Spleen (tissue), 7 donors: Measurements from ENCODE around the gene PRRG2.

Source experiments
- POLR2A ChIP-seq, 3 donors: fragments of 450-650 bp; IDR thresholded peaks; one replicate each; pipeline ENCODE4 v1.5.1; 2017; ENCODE audit warnings: antibody characterized with exemption in 3 of 3, mild to moderate bottlenecking in 1 of 3
- TF ChIP-seq, protein P1 (sequence below), 11 experiments: fragments of 200-600 bp in 7 of 11; fragments of 450-650 bp in 4 of 11; sonication (generic) in 4 of 11; IDR thresholded peaks in 8 of 11; conservative IDR thresholded peaks in 3 of 11; 1 replicate in 7 of 11; 2 replicates in 4 of 11; pipeline versions ENCODE4 v1.4.0 to v1.8.0; 2016 to 2021; ENCODE audit warnings: antibody characterized with exemption in 11 of 11, inconsistent platforms in 4 of 11, mild to moderate bottlenecking in 1 of 11
- donor health status: DM: no; HTN: no; CAD: no; lungs with moderate emphysema.
- donor health status: DM: no; HTN: no; CAD: no.
- donor health status: DM: no; HTN: no; CAD: no.

DNA sequence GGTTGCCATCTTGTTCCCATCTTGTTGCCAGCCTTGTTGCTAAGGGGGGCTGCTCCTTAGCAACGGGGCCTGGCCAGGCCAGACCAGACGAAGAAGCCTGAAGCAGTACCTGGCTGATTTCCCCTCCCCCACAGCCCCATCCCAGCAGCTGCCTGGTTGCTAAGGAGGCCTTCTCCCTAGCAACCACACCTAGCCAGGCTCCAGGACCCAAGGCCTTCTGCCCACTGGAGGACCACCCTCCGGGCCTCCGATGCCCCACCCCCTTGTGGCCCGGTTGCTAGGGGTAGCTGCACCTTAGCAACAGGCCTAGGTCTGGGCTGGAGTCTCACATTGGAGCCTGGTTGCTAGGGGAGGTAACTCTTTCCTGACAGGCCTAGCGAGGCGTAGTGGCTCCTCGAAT lies 3.9 kb downstream of the PRRG2 start:
- TF ChIP-seq, protein P1, sequence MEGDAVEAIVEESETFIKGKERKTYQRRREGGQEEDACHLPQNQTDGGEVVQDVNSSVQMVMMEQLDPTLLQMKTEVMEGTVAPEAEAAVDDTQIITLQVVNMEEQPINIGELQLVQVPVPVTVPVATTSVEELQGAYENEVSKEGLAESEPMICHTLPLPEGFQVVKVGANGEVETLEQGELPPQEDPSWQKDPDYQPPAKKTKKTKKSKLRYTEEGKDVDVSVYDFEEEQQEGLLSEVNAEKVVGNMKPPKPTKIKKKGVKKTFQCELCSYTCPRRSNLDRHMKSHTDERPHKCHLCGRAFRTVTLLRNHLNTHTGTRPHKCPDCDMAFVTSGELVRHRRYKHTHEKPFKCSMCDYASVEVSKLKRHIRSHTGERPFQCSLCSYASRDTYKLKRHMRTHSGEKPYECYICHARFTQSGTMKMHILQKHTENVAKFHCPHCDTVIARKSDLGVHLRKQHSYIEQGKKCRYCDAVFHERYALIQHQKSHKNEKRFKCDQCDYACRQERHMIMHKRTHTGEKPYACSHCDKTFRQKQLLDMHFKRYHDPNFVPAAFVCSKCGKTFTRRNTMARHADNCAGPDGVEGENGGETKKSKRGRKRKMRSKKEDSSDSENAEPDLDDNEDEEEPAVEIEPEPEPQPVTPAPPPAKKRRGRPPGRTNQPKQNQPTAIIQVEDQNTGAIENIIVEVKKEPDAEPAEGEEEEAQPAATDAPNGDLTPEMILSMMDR (IDR thresholded peaks at IDR 0.05 in 8 of 11, conservative IDR thresholded peaks at IDR 0.05 in 3 of 11): no peak
- no peak for TF ChIP-seq POLR2A (IDR thresholded peaks at IDR 0.05)
